Left forelimb (tissue), 1 donor: ENCODE data around the gene NOS1.
"Not testable (repeated sequence)": the region's sequence is repeated elsewhere in the genome, so short reads cannot be mapped to it uniquely, and the experiment has no call there.

Experiments
- DNase-seq: peaks from one replicate; pipeline ENCODE4 v3.0.0-alpha.2; 2018; ENCODE audit warnings: low spot score

Gene NOS1

DNA sequence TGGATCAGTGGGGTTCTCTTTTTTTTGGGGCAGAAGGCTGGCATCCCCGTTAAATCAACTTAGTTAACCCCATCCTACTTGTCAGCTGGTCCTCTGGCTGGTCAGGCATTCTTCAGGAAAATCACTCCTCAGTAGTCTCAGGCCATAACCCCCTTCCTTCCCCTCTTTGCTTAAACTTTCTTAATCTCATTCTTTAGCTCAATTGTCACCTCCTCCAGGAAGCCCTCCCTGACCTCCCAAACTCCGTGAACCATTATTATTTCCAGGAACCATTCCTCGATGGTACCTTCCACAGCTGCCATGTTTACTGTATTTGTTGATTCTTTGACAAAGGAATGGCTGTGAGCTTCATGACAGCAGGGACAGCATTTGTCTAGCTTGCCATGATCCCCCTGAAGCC is 98.7 kb downstream of the NOS1 start:
- DNase-seq: no peak

DNA sequence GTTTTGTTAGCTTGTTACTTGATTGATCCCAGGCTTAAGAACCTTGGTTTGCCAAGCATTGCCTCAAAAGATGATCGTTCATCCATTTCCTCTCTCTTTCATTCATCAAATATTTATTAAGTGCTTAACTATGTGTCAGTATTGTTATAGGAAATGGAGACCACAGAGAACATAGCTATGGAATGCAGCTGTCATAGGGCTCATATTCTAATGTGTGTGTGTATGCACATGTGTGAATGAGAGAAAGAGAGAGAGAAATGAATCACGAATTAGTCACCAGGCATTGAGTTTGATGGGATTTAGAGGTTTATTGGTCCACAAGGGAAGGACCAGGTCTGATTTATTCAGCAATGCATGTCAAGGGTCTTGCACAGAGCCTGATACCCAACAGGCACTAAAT is 100.2 kb downstream of the NOS1 start:
- DNase-seq: no peak

DNA sequence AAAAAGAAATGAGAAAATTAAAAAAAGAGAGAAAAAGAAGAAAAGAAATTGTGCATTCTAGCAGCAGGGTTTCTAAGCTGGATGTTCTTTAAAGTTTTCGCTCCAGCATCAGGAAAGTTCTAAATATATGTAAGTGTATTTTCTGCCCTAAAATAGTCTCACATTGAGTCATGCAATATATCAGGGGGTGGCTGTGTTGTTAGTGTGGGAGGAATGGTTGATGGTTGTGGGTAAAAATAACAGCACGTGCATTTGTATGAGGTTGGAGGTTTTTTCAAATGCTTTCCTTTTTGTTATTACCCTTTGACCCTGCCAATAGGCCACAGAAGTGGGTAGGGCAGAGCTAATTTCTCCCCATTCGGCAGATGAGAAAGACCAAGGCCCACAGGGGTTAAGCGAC is 106.0 kb downstream of the NOS1 start:
- DNase-seq: no peak

DNA sequence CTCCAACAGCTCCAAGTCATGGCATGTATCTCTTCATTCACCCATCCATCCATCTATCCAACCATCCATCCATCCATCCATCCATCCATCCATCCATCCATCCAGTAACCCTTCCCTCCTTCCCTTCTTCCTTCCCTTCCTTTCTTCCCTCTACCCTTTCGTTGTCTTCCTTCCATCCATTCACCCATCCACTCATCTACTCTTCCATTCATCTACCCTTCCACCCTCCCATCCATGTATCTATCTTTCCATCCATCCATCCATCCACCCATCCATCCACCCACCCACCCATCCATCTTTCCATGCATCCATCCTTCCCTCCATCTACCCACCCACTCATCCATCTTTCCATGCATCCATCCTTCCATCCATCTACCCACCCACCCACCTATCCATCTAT is 117.9 kb downstream of the NOS1 start:
- no peak for DNase-seq

DNA sequence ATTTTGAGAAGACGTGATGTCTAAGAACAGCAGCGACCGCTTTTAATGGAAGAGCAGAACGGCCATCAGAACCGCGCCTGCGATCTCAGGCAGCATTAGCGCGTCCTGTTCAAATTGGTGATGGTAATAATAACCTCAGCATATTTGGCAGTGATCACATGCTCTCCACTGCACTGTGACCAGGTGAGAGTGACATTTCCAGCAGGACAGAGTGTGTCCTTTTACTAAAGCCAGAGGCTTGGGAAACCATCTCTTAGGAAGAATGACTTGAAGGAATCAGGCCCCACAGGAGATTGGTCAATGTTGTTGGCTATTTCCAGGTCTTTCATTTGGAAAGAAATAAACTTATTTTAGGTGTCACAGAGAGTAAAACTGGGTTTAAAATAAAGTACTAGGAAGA is 119.7 kb downstream of the NOS1 start:
- no peak for DNase-seq

DNA sequence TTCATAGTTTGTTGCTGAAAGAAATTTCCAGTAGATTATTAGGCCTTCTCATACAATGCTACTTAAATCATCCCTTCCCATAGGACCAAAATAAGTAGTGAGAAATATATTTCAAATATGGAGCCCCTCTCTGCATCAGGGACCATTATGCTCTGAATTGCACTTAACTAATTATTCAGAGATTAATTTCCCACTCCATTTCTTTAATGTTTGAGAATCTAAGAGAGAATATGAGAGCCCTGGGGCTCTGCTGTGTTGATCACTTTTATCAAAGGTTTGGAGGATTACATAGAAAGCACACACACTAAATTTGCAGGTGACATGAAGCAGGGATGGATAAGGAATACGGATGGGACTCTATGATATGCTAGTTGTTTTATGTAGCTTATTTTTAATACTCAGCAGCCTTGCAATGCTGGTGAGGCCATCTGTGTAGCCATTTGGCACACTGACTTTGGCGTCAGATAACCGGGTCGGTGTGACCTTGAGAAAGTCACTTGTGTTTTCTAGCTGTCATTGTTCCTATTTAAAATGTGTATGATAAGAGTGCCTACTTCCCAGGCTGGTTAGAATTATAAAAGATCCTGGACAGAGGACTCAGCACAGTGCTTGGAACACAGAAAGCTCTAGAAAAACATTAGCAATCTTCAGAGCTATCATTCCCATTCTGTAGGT is 121.2 kb downstream of the NOS1 start:
- DNase-seq: no peak

DNA sequence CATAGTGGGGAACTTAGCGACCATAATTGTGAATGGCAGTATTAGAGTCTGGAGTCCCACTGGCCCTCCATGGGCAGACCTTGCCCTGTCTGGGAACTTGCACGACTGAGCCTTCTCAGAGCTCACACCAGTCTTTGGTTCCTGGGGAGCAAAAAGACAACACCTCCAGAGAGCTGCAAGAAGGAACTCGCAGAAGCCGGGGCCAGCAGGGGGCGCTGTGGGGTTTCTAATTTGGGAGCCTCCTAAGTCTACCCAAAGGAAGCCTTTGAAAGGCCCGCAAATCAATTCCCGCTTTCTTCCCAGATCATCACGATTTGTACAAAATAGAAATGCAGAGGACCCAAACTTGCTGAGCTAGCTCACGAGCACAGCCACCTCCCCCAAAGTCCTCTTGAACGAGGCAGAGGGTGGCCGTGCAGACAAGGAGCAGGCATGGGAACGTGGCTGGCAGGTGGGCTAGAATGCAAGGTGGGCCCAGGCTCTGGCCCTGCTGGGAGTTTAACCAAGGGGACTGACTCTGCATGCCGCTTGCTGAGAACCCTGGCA is 124.9 kb downstream of the NOS1 start:
- peak; percentile 81 for DNase-seq

DNA sequence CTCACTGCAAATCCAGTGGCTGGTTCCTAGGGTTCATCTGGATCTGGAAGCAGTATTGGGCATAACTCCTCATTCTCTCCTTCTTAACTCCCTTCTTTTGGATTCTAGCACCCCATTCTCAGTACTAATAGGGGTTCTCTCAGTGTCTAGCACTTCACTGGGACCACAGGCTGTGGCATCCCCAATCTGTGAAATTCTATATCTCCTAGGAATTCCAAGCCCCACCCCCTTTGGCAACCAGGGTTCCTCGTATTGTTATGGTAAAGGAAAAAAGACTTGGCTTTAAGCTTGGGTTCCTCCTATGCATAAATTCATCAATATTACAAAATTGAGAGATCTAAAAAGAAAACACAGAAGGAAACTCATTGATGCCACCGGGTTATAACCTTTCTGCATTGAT is 126.2 kb downstream of the NOS1 start:
- no peak for DNase-seq

DNA sequence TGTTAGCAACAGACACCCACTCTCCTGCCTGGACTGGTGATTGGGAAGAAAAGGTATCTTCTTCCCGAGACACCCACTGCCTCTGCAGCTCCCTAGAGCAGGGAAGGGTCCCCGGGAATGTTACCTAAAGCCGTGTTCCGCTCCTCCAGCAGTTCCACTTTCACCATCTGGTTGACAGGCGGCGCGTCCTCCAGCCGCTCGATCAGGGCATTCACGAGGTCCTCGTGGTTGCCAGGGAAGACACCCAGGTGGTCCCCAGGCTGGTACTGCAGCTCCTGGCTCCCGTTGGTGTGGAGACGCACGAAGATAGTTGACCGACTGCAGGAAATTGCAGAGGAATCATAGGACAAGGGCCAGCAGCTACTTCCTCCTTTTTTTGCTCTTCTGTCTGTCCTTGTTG is 127.0 kb downstream of the NOS1 start:
- no peak for DNase-seq

DNA sequence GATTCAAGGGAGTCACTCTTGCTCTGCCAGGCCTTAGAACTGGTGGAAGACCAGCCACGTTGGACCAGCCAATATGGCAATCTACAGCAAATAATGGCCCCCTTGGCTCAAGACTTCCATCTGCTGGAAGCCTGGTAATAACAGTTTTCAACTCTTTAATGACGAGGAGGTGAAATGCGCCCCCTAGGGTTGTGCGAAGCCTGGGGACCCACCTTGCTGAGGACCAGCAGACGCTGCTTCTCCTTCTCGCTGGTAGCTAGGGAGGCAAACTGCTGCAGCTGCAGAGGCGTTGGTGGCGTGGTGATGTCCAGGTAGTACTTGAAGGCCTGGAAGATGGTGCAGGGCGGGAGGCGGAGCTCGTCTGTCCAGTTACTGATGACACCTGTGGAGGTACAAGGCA is 129.7 kb downstream of the NOS1 start:
- DNase-seq: no peak

DNA sequence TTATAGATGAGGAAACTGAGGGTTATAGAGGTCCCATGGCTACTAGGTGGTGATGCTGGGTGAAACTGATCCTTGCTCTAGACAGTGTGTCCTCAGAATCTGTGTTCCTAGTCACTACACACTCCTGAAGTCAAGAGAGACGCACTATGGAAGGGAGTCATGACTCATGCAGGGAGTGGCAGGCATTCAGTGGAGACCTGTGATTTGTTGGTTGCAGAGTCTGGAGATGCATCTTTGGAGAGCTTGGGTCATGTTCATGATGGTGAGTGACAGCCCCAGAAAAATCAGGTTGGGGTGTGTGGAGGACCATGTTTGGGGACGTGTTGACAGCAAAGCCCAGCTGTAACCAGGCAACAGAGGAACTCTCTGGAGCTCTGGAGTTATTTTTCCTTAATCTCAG is 133.2 kb downstream of the NOS1 start:
- no peak for DNase-seq

DNA sequence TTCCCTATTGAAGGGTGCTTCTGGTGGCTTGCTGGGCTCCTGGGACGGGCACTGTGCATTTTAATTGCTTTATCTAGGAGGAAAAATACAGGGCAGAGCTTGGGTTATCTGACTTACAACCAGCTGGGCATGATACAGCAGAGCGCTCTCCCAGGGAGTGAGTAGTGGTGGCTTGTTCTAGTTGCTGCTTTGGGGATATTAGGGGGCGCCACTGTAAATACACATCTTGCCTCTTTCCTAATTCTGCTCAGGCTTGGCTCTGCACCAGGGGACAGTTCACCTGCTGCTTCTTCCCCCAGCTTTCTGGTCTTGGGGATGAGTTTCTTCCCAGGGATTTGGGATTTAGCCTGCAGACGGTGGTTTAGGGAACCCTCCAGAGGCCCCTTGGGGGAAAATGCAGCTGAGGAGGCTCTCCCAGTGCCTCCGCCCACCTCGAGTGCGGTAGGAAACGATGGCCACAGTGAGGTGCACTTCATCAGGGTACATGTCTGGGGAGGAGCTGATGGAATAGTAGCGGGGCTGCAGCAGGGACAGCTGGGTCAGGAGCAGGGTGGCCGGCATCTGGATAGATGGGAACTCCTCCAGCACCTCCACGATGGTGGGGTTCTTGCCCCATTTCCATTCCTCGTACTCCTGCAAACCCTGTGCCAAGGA is 134.3 kb downstream of the NOS1 start:
- no peak for DNase-seq

DNA sequence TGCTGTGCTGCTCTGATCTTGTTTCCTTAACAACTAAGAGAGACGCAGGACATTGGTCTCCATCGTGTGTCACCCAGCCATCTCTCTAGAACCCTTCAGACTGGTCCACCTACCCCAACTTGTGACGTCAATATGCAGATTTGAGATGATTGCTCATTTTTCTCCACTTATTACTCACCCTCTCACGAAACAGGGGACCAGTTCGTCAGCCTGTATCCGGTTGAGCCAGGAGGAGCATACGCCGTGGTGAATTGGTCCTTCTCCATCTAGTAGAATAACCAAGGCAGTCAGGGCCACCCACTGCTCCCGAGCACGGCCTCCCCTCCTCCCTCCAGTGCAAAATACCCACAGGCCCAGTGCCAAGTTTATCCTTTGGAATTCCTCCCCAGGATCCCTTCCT is 134.9 kb downstream of the NOS1 start:
- no peak for DNase-seq

DNA sequence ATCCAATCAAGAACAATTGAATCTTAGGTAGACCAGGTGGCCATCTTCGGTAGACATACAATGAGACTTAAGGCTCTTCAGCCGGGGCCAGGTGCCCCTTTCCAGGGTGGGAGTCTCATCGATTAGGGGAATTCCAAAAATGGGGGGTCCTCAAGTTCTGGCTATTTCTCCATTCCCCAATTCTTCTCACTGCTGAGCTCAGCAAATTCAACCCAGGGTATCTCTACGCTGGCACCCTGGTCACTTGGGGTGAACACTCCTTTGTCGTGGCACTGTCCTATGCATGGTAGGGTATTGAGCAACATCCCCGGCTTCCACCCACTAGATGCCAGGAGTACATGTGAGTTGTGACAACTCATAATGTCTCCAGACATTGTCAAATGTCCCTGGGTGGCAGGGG is 136.2 kb downstream of the NOS1 start:
- no peak for DNase-seq

DNA sequence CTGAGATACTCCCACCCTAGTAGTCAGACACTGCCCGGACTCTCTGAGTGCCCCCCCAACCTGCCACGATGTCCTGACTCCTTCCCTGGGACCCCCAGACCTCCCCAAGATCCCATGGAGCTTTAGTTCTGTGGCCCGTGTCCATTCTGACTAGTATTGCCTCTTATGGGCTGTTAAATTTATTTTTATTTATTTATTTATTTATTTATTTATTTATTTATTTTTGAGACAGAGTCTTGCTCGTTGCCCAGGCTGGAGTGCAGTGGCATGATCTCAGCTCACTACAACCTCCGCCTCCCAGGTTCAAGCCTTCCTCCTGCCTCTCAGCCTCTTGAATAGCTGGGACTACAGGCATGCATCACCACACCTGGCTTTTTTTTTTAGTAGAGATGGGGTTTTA is 140.5 kb downstream of the NOS1 start:
- DNase-seq: not testable (repeated sequence)

DNA sequence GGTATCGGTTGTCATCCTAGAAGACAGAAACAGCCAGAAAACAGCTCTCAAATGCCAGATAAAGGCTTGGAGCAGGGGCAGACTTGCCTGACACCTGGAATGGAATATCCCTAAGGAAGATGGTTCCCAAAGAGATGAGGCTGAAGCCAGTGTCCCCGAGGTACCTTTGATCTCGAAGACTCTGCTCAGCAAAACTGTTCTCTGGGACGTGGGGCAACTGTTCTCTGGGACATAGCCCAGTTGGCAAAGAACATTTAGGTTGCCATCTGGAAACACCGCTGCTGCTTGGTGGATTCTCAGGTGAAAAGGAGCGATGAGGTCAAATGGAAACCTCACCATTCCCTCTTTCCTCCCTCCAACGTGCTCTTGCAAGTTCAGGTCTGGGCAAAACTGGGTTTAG is 143.3 kb downstream of the NOS1 start:
- DNase-seq: no peak

DNA sequence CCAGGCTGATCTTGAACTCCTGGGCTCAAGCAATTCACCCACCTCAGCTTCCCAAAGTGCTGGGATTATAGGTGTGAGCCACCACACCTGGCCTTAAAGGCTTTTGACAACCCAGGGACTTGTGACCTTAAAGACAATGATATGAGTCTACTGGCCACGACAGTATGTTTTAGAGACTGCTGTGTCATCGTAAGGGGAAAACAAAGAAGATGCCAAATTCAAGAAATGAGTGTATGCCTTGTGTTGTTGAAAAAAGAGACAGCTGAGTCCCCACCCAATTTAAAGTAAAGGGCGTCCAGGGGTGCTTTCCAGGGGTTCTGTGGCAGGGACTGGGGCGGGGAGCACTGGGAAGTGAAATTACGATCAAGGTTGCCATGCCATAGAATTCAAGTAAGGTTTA is 144.7 kb downstream of the NOS1 start:
- no peak for DNase-seq

DNA sequence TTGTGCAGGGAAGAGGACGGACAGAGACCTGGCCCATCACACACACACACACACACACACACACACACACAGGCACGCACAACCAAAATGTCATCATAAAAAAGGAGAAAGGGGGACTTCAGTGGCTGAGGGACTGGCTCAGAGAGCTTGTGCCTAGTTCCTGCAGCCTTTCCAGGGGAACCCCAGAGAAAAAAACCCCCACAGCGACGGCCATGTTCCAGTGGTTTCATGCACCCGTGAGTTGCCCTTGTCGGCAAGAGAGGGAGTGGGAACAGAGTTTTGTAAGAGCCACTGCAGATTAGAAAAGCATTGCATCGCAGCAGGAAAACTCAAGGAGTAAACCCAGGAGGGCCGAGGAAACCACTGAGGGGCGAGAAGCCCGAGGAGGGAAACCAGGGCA is 146.6 kb downstream of the NOS1 start:
- no peak for DNase-seq

DNA sequence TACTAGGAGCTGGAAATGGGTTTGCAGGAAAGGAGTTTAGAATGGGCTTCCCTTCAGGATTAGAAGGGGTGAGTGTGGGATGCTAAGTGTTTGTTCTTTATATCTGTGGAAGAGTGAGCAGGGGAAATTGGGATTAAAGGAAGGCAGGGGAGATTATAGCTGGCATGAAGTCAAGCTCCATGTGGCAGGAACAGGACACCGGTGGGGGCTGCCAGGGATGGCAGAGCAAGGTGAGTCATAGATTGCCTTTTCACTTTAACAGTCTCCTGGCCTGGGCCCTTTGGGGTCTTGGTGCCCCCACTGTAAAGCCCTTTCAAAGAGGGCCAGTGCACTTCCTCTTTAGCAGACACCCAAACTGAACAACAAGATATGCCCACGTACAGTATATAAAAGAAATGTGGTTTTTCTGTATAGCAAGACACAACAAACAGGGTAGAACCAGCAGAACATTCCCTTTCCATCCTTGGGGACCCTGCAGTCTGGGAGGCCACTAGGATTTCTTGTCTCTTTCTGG is 148.1 kb downstream of the NOS1 start:
- no peak for DNase-seq

DNA sequence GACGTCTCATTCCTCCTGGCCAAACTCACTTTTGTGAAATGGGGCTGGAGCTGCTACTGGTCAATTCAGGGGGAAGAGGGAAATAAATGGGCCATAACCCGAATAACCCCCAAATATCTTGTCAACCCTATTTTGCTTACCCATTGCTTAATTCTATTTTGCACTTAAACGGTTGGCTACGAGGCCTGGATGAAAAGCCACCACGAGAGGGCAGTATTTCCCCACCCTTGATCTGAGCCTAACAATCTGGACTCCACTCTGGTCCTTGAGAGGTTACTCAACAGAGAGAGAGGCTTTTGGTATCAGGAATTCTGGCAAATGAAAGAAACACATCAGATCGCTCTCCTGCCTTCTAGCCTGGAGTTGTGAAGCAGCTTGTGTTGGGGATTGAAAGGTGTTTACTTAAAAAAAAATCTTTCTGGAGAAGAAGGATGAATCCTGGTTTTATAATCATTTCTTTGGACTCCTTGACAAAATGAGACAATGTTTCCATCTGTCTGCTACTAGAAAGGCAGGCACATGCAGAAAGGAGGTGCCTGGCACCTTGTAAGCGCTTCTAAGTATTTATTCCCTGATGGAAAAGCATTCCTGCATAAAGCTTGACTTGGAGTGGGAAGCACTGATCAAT is 148.7 kb downstream of the NOS1 start:
- DNase-seq: peak; percentile 71

DNA sequence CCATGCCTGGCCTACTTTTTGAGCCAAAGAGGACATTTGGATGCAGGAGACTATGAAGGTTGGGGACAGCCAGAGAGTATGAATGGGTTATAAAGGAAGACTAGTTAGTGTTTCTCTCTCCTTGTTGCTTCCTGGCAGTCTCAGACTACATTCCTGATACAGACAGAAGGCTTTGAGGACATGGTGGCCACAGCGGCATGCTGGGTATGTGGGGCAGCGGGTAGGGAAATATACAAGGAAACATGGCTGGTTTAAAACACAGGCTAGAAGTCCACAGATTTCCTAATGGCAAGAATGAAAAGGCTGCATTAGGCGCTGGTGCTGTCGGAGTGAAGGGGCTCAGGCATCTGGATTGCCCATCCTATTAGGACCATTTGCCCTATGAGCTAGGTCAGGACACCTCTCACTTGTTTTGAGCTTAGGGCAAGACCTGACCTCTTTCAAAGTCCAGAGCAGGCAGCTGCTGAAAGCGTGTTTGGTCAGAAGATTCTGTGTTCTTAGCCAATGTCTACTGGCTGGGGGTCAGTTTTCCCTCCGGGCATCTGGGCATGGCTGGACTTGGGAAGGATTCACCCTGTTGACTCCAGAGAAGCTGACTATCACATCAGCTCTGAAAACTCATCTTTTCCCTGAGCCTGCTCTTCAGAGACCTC is 151.0 kb downstream of the NOS1 start:
- DNase-seq: no peak

DNA sequence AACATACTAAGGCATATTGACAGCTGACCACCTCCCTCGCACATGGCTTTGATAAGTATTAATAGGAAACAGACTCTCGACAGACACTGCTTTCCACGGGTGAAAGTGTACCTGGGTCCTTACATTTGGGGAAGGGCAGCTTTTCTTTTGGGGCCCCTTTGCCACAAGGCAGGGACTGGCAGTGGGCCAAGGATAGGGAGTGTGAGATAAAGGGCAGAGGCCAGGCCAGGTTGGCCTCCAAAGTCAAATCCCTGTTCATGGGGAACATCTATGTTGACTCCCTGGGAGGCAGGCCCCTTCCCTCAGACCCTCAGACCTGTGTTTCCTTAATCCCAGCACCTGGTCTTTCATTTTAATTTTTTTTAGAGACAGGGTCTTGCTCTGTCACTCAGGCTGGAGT is 151.8 kb downstream of the NOS1 start:
- no peak for DNase-seq
